DMS153 (cell line): ENCODE measurements around the gene SELPLG.
"Not testable (repeated sequence)": the region's sequence is repeated elsewhere in the genome, so short reads cannot be mapped to it uniquely, and the experiment has no call there.

Source experiments
- DNase-seq: peaks from one replicate; lab custom pipeline; 2025; lab: John Stamatoyannopoulos, UW

SELPLG gene

DNA sequence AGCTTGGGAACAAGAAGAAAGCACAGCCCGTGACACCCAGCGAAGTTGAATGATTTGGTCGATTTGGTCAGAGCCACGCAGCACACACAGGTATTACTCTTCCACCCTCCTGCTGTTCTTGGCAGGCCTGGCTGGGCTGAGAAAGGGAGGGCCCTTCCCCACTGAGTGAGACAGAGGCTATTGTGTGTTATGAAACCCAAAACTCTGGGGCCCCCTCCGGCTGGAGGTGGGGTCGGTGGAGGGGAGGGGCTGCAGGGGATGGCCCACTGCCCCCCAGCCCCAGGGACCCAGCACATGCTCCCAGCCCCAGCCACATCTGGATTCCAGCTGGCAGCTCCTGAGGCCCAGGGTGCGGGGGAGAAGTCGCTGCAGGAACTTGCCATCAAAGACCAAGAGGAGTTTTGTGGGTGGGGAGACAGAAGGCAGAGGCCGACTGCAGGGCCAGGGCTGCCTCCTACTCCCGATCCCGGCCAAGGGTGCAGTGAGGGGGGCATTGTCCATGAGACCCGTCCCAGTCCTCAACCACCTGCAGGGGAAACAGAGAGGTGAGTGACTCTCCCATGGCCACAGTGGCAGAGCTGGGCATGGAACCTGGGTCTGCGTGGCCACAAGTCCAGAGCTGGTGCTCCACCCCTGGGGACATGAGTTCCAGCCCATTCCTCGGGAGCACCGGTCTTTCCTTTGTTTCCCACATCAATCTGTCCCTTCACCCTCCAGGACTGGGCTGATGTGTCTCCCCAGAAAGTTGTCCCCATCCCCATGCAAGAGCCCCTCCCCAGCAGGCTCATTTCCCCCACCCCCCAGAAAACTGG lies 44.5 kb downstream of the SELPLG start:
- DNase-seq = no peak

DNA sequence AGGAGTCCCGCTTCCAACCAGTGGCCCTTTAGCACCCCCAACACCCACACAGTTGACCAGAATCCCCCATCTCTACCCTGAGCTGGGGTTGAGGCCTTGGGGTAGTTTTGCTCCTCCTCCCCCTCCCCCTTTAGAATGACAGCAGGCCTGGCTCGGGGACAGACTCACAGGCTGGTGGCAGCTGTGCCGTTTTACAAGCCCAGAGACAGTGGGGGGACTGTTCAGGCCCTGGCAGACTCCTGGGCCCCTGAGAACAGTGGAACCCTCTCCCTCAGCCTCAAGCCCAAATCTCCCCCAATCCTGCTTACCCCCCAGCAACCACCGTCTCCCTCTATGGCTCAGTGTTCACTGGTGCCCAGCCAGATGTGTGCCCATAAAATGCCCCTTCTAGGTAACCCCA lies 45.9 kb downstream of the SELPLG start:
- DNase-seq = no peak

DNA sequence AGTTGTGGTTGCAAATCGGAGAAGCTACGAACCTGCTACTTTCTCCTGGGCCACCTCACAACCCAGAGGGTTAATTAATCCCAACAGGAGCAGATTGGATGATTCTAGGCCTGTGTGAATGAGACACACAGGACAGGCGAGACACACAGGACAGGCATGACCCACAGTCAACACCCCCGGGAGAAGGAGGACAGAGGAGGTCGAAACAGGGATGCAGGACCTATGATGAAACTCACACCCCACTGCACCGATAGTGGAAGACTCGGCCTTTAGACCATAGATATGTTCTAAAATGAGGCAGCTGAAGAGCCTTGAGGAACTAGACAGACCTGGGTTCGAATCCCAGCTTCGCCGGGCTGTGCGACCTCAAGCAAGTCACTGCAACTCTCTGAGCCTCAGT lies 47.4 kb downstream of the SELPLG start:
- DNase-seq = no peak

DNA sequence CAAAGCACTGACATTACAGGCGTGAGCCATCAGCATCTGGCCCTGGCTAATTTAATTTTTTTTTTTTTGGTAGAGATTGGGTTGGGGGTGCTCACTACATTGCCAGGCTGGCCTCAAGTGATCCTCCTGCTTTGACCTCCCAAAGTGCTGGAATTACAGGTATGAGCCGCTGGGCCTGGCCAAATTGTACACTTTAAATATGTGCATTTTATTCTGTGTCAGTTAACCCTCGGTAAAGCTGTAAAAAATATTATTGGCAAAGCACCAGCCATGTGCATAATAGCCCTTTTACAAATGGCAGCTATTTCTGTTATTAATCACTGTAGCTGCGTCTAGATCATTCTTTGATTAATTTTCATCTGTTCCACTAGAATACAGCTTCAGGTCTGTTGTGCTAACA lies 47.8 kb downstream of the SELPLG start:
- no peak for DNase-seq

DNA sequence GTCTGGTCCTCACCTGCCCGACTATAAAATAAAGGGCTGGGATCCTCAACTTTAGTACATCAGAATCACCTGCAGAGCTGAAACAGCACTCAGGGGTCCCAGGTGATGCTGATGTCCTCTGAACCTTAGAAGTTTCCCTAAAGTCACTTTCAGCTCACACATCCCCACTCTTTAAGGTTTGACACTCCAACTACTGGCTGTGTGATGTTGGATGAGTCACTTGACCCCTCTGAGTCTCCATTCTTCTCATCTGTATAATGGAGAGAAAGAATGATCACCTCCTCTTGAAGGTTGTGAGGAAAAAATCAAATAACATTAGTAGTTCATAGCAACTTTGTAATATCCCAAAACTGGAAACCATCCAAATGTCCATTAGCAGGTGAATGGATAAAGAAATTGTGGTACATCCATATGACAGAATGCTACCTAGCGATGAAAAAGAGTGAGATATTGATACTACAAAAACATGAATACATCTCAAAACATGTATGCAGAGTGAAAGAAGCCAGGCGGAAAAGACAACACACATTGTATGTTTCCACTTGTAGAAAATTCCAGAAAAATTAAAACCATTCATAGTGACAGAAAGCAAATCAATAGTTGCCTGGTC lies 49.1 kb downstream of the SELPLG start:
- no peak for DNase-seq

DNA sequence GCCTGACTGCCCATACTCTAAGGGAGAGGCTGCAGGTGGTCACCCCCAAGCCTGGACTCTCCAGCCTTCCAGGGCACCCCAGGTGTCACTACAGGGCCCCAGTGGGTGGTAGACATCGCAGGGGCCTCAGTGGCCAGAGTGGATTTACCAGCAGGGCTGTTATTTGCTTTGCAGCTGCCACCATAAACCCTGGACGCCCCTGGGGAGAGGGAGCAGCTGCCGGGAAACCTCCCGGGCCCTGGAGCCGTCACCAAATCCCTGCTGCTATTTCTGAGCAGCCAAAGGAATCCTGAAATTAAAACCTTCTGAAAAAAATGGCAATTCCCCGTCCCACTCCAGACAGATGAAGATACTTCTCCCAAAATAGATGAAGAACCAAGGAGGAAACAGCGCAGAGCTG lies 49.7 kb downstream of the SELPLG start:
- DNase-seq = no peak

DNA sequence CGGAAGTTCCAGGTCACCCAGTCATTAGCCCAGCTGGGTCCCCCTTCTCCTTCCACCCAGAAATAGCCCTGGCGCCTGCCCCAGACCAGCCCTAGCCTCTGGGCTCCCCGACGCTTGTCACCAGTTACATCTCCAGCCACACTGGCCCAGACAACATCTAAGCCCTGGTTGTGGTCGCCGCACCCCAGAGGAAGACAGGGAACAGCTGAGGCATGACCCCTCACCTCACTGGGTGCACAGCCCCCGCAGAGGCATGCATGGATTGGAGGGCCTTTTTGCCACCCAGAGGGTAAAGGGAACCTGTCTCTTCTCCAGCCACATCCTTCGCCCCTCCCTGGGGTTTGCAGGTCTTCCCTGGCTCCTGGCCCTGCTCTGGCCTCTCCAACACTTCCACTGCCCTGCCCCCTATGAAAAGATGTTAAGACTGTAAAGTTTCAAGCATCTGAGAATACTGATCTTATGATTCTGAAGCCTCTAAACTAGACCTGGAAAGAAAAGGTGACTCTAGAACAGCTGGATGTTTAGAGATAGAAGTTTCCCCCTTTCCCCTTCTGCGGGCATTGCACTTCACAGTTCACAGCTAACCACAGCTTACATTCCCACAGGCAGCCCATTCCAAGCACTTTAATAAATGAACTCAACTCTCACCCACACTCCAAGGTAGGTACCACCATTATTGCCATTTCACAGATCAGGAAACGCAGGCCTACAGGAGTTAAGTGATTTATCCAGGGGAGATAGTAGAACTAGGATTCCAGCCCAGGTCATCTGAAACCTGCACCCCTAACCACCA lies 50.5 kb downstream of the SELPLG start:
- DNase-seq = no peak

DNA sequence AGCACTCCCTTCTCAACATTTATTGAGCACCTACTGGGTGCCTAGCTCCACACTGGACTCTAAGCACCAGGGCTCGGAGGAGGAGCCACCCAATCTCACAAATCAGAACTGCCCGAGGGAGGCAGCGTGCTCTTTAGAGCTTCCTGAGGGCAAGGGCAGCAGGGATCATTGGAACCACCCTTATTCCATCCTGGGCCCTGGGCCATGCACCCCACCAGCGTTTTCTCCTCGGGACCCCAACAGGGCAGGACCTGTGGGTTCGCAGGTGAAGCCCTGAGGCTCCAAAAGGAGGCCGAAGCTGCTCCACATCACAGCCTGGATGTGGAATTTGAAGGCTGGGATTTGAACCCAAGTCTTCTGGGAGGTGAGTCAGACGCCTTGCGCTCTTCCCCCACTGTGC lies 51.2 kb downstream of the SELPLG start:
- no peak for DNase-seq

DNA sequence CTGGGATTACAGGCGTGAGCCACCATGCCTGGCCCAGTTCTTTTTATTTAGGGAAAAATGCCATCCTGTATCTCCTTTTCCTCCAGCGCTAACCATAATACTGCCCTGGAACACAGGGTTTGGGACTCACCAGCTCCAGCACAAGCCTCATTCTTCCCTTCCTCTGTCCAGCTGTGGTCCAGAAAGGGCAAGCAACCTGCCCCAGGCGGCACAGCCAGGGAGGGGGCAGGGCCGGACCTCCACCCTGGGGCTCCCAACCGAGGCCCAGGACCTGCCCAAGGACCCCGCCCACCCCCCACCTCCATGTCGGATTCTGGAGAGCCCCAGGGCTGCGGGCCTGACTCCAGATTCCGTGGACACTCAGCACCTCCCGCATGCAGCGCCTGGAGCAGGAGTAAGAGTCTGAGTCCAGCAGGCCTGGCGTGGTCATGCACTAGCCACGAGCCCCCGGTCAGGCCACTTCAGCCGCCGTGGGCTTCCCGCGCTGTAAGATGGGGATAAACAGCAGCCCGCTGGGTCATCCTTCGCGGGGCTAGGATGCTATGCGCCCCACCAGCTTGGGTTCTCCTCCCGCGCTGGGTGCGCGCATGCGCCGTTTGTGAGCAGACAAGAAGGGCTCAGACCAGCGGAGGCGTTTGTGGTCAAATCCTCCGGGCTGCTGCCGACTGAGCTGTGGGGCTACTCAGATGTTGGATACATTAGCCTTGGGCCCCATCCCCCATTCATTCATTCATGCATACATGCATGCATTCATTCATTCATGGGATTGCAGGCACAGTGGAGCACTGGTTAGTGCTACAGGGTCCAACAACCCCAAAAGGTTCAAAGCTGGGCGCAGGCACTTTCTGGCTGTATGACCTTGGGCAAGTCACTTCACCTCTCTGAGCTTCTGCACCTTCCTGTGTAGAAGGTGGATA lies 52.1 kb downstream of the SELPLG start:
- DNase-seq = no peak

DNA sequence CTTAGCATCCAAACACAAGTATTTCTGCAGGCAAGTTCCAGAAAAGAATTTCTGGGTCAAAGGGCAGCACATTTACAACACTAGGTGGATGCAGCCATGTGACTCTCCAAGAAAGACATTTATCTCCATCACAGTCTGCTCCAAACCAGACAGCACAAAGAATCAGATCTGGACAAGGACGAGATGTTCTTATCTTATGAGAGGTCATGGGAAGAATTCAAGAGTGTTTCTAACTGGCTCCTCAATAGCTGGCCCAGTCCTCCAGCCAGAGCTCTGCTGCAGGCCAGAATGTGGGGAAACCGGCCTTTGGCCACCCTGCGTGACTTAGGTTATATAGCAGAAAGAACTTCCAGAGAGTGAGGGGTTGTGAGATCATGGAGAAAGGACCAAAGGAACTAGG lies 53.2 kb downstream of the SELPLG start:
- no peak for DNase-seq

DNA sequence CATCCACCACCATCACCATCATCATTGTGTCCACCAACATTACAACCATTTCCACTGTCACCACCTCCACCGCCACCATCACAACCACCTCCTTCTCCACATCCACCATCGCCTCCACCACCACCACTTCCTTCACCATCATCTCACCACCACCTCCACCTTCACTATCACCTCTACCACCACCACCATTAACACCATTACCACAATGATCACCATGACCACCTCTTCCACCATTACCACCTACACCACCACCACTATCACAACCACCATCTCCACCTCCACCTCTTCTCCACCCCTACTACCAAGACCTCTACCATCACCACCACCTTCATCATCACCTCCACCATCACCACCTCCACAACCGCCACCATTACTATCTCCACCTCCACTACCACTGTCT lies 54.9 kb downstream of the SELPLG start:
- DNase-seq = no peak

DNA sequence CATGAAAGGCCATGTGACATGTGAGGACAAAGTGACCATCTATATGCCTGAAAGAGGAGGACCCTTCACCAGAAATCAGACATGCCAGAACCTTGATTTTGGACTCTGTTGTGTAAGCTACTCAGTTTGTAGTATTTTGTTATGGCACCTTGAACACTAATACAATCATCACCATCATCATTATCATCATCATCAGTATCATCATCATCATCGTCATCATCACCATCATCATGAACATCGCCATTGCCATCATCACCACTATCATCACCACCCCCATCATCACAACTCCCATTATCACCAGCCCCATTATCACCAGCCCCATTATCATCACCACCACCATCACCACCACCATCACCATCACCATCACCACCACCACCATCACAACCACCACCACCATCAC lies 55.4 kb downstream of the SELPLG start:
- DNase-seq = no peak

DNA sequence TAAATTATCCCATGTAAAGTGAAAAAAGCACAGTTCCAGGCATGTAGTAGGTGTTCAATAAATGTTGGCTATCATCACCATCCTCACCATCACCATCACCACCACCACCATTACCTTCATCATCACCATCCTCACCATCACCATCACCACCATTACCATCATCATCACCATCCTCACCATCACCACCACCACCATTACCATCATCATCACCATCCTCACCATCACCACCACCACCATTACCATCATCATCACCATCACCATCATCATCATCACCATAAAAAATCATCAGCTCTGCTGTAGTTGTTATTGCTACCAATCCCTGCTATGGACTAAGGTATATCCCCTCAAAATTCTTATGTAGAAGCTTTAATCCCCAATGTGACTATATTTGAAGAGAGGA lies 56.2 kb downstream of the SELPLG start:
- no peak for DNase-seq

DNA sequence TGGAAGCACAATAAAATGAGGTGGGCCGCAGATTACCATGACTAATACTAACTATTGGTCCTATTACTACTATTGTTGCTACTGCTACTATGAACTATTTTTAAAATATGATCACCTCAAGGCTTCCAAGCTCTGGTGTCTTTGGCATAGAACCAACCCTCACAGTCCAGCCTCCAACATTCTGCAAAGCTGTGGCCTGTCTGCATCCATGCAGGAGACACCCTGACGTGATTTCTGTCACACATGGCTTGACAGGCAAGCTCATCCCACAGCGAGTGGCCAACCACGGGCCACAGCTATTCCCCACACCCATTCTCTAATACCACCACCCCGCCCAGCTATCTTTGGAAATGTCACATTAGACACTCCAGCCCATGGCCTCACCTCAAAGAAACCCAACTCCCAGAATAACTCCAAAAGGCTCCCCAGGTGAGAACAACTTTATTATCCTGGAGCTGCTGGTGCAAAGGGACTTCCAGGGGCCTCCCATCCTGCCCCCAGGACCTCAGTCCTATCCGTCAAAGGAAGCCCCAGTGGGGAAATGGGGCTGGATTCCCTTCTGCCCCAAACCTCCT lies 56.9 kb downstream of the SELPLG start:
- DNase-seq = no peak

DNA sequence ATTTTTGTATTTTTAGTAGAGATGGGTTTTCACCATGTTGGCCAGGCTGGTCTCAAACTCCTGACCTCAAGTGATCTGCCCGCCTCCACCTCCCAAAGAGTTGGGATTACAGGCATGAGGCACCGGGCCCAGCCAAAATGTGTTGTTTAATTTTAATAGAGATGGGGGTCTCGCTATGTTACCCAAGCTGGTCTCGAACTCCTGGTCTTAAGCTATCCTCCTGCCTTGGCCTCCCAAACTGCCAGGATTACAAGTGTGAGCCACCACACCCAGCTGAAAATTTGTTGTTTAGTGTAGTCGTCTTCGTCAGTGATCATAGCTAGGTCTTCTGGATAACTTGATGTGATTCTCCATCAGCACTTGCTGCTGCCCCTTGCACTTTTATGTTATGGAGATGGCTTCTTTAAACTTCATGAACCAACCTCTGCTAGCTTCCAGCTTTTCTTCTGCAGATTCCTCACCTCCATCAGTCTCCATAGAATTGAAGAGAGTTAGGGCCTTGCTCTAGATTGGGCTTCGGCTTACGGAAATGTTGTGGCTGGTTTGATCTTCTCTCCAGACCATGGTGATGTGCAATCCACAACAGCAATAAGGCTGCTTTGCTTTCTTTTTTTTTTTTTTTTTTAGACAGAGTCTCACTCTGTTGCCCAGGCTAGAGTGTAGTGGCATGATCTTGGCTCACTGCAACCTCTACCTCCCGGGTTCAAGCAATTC lies 58.3 kb downstream of the SELPLG start:
- no peak for DNase-seq

DNA sequence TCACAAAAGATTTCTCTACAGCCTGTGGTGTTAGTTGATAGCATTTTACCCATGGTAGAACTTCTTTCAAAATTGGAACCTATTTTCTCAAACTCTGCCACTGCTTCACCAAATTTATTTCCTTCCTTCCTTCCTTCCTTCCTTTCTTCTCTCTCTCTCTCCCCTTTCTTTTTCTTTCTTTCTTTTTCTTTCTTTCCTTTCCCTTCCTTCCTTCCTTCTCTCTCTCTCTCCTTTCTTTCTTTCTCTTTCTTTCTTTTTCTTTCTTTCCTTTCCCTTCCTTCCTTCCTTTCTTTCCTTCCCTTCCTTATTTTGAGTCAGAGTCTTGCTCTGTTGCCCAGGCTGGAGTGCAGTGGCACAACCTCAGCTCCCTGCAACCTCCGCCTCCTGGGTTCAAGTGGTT lies 59.4 kb downstream of the SELPLG start:
- not testable (repeated sequence) for DNase-seq

DNA sequence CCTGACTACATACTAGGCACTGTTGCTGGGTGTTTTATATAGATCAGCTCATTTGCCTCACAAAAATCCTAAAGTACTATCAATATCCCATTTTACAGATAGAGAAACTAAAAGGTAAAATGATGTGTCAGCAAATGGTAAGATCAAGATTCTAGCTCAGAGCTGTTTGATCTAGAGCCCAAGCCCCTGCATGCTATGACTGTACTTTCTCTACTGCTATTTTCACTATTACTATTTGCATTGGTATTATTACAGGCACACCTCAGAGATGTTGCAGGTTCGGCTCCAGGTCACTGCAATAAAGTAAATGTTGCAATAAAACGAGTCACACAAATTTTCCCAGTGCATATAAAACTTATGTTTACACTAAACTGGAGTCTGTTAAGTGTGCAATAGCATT lies 60.4 kb downstream of the SELPLG start:
- DNase-seq = no peak

DNA sequence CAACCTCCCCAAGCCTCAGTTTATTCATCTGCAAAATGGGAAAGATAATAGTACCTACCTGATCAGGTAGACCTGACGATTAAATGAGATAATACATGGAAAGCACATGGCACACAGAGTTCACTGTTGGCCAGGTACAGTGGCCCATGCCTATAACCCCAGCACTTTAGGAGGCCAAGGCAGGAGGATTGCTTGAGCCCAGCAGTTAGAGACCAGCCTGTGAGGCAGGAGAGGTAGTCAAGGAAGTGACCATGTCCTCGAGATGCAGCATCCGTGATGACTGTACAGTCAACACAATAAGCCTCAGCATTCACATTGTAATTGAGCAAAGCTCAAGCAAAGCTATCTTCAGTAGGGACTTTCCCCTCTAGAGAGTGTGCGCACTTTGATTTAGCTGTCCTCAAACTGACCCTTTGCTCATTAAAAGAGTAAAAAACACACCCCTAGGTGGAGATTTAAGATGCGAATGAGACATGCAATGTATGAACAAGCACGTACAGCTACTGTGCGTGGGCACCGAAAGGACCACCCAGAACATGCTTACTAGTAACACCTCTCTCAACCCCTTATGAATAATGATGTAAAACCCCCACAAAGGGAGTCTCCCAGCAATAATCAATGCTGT lies 61.4 kb downstream of the SELPLG start:
- no peak for DNase-seq
